GM12878 (cell line): ENCODE measurements around the gene METRNL. TPM values are rescaled to one million over a fixed set of nuclear protein-coding genes. Genes with fewer than 3 reads are reported as not detected.

Experiments
- ATAC-seq: fragments of 200-7000 bp; cut with Tn5 transposase; 3 replicates; pipeline ENCODE4 v1.9.1; 2020; ENCODE audit warnings: mild to moderate bottlenecking, moderate library complexity
- BruUV-seq: library from RNA; stranded (reverse); fragments of 400-500 nt; replicated peaks from 2 replicates; lab custom pipeline; 2021; lab: Mats Ljungman, UMichigan
- CTCF ChIA-PET: fragments of 300-600 bp; sonication (Branson Sonifier 250); formaldehyde crosslinking; extraction: SDS; loops from one replicate; lab custom pipeline; 2021; ENCODE audit warnings: inconsistent platforms; lab: Yijun Ruan, JAX
- POLR2A ChIA-PET: fragments of 350-600 bp; formaldehyde crosslinking; extraction: SDS; loops from one replicate; lab custom pipeline; 2021; ENCODE audit warnings: inconsistent platforms; lab: Charles Lee
- RAD21 ChIA-PET: fragments of 300-600 bp; sonication (Branson Sonifier 250); formaldehyde crosslinking; loops from one replicate; lab custom pipeline; 2023; ENCODE audit warnings: antibody characterized with exemption; ENCODE audit not compliant: unreplicated experiment; lab: Charles Lee
- SMC1A ChIA-PET: fragments of 300-600 bp; sonication (Branson Sonifier 250); formaldehyde crosslinking; loops from one replicate; lab custom pipeline; 2023; ENCODE audit not compliant: unreplicated experiment, uncharacterized antibody; lab: Charles Lee
- DNase-seq: peaks from one replicate; pipeline ENCODE4 v3.0.0-alpha.2; 2011; ENCODE audit warnings: low read depth, low spot score
- FAIRE-seq: peaks from 3 replicates; lab custom pipeline; 2011; peaks lifted over from hg19 to GRCh38; lab: Jason Lieb, UNC
- H2AFZ ChIP-seq: 2 replicates; pipeline ENCODE4 v1.6.0; 2011; ENCODE audit warnings: low read depth, low read length, control low read depth; ENCODE audit not compliant: control insufficient read depth
- H3K27ac ChIP-seq: 2 replicates; pipeline ENCODE4 v1.5.1; 2011; ENCODE audit warnings: control low read depth; ENCODE audit not compliant: control insufficient read depth, insufficient read depth
- H3K27me3 ChIP-seq, 2 experiments: replicated peaks in 1 of 2; 2 replicates each; pipeline versions ENCODE4 v1.6.0 to v1.6.1; 2011; ENCODE audit warnings: low read length in 1 of 2; ENCODE audit not compliant: control insufficient read depth in 2 of 2, insufficient read depth in 2 of 2
- H3K36me3 ChIP-seq, 2 experiments: 2 replicates each; pipeline ENCODE4 v1.5.1; 2011; ENCODE audit warnings: low read length in 1 of 2; ENCODE audit not compliant: control insufficient read depth in 2 of 2, insufficient read depth in 2 of 2
- H3K4me1 ChIP-seq: 2 replicates; pipeline ENCODE4 v1.6.1; 2011; ENCODE audit warnings: mild to moderate bottlenecking, low read length, moderate library complexity, mixed read lengths; ENCODE audit not compliant: control insufficient read depth, insufficient read depth
- H3K4me2 ChIP-seq: 2 replicates; pipeline ENCODE4 v1.6.0; 2011; ENCODE audit warnings: control low read depth; ENCODE audit not compliant: control insufficient read depth, insufficient read depth
- H3K4me3 ChIP-seq: fragments of 200-600 bp; sonication (generic); 2 replicates; pipeline ENCODE4 v1.5.1; 2016
- H3K79me2 ChIP-seq: 2 replicates; pipeline ENCODE4 v1.6.0; 2011; ENCODE audit warnings: low read length; ENCODE audit not compliant: control insufficient read depth, insufficient read depth
- H3K9ac ChIP-seq: 2 replicates; pipeline ENCODE4 v1.8.0; 2011; ENCODE audit warnings: low read length, control low read depth, mixed read lengths; ENCODE audit not compliant: control insufficient read depth, insufficient read depth
- H3K9me3 ChIP-seq: replicated peaks from 3 replicates; pipeline ENCODE4 v1.5.1; 2011; ENCODE audit warnings: mild to moderate bottlenecking, low read length; ENCODE audit not compliant: control insufficient read depth, insufficient read depth
- H4K20me1 ChIP-seq: 2 replicates; pipeline ENCODE4 v1.6.0; 2011; ENCODE audit not compliant: control insufficient read depth, insufficient read depth
- ATF2 ChIP-seq: IDR thresholded peaks from 2 replicates; pipeline ENCODE4 v1.6.1; 2012; ENCODE audit warnings: low read length, inconsistent platforms
- CBX3 ChIP-seq: fragments of 200-600 bp; sonication (generic); IDR thresholded peaks from 2 replicates; pipeline ENCODE4 v1.6.1; 2016; ENCODE audit warnings: low read depth, borderline replicate concordance
- CHD1 ChIP-seq: IDR thresholded peaks from 2 replicates; pipeline ENCODE4 v1.6.1; 2012; ENCODE audit warnings: low read depth, low read length, improper control_type of control experiment
- FOS ChIP-seq: IDR thresholded peaks from 3 replicates; pipeline ENCODE4 v1.6.1; 2011; ENCODE audit warnings: borderline replicate concordance; ENCODE audit not compliant: insufficient read length; ENCODE audit errors: extremely low read depth
- IKZF2 ChIP-seq, 2 experiments: fragments of 450-650 bp; IDR thresholded peaks; 2 replicates each; pipeline ENCODE4 v1.6.1; 2017; ENCODE audit warnings: mild to moderate bottlenecking in 2 of 2, moderate library complexity in 2 of 2
- JUND ChIP-seq: IDR thresholded peaks from 2 replicates; pipeline ENCODE4 v1.6.1; 2012; ENCODE audit warnings: low read depth, mild to moderate bottlenecking, low read length, improper control_type of control experiment, moderate library complexity
- KAT2A ChIP-seq: conservative IDR thresholded peaks from 2 replicates; pipeline ENCODE4 v1.6.1; 2011; ENCODE audit warnings: low read depth, low read length; ENCODE audit not compliant: control insufficient read depth
- NR2F1 ChIP-seq: fragments of 450-650 bp; conservative IDR thresholded peaks from 2 replicates; pipeline ENCODE4 v1.6.1; 2017; ENCODE audit warnings: mild to moderate bottlenecking
- POLR2AphosphoS5 ChIP-seq: IDR thresholded peaks from 2 replicates; pipeline ENCODE4 v1.6.1; 2011; ENCODE audit warnings: mild to moderate bottlenecking, low read length, inconsistent platforms
- RAD51 ChIP-seq: fragments of 450-650 bp; IDR thresholded peaks from 2 replicates; pipeline ENCODE4 v1.6.1; 2016; ENCODE audit warnings: moderate library complexity, mild to moderate bottlenecking, inconsistent platforms
- SIX5 ChIP-seq: IDR thresholded peaks from 2 replicates; pipeline ENCODE4 v1.6.1; 2011; ENCODE audit warnings: mild to moderate bottlenecking, low read depth, low read length, moderate library complexity; ENCODE audit not compliant: severe bottlenecking
- ZNF622 ChIP-seq: fragments of 450-650 bp; IDR thresholded peaks from 2 replicates; pipeline ENCODE4 v1.6.1; 2017; ENCODE audit warnings: mild to moderate bottlenecking, inconsistent platforms
- WGBS: methylation state at CpG from one replicate; pipeline ENCODE4 v1.1.6; 2016; ENCODE audit warnings: low lambda C conversion rate; ENCODE audit not compliant: insufficient replicate concordance, insufficient coverage; ENCODE audit errors: missing lambda C conversion rate; 5-methylcytosine and 5-hydroxymethylcytosine counted together
- in situ Hi-C: fragments of 300-500 bp; cut with MboI; formaldehyde crosslinking; loops from 9 replicates; pipeline ENCODE4 v1.14.3; 2018; ENCODE audit warnings: mixed read lengths
- intact Hi-C: fragments of 100-400 bp; cut with micrococcal nuclease; formaldehyde crosslinking; loops from one replicate; pipeline ENCODE4 v1.14.2; 2022; ENCODE audit not compliant: unreplicated experiment
- polyA plus RNA-seq, 11 experiments: library from polyadenylated mRNA; depleted of rRNA in 4 of 11; unstranded in 6 of 11; stranded (reverse) in 5 of 11; fragments of >200 nt; fragmentation: Nextera tagmentation in 4 of 11; fragmentation: Illumina TruSeq in 1 of 11; extraction: Ambion mirVana in 4 of 11; extraction: Trizol in 1 of 11; gene quantifications; 1 replicate in 1 of 11; 2 replicates in 10 of 11; pipeline versions ENCODE4 v1.2.1 to v1.2.3, GENCODE V29; 2011 to 2016; ENCODE audit warnings: inconsistent platforms in 2 of 11, missing spikeins in 2 of 11, low read depth in 1 of 11
- total RNA-seq, 4 experiments: library from RNA; depleted of rRNA in 3 of 4; stranded (reverse); fragments of >200 nt in 3 of 4; fragmentation: Illumina TruSeq in 1 of 4; extraction: Trizol in 1 of 4; gene quantifications; 2 replicates each; pipeline versions ENCODE4 v1.2.1 to v1.2.3, GENCODE V29; 2013 to 2021
- TF ChIP-seq, protein P1 (sequence below): IDR thresholded peaks from 2 replicates; pipeline ENCODE4 v1.6.1; 2012; ENCODE audit warnings: mild to moderate bottlenecking, low read depth, low read length
- TF ChIP-seq, protein P2 (sequence below): IDR thresholded peaks from 2 replicates; pipeline ENCODE4 v1.6.1; 2011; ENCODE audit warnings: borderline replicate concordance, low read depth, mild to moderate bottlenecking, moderate library complexity, low read length; ENCODE audit not compliant: insufficient read depth, poor library complexity, severe bottlenecking
- TF ChIP-seq, protein P3 (sequence below): fragments of 450-650 bp; IDR thresholded peaks from 2 replicates; pipeline ENCODE4 v1.6.1; 2016; ENCODE audit warnings: mild to moderate bottlenecking

Gene METRNL
- total and polyA plus RNA-seq, 10 of the 15 experiments (the other 5 are each of a cell fraction or from before 2014, with no cell fraction given): 0.05 to 3.7 (median 0.48) TPM; not detected in 2

GRCh38 chr17:83088451-83088850, 9.0 kb downstream of the METRNL start (continued):
- no peak for TF ChIP-seq CBX3

DNA sequence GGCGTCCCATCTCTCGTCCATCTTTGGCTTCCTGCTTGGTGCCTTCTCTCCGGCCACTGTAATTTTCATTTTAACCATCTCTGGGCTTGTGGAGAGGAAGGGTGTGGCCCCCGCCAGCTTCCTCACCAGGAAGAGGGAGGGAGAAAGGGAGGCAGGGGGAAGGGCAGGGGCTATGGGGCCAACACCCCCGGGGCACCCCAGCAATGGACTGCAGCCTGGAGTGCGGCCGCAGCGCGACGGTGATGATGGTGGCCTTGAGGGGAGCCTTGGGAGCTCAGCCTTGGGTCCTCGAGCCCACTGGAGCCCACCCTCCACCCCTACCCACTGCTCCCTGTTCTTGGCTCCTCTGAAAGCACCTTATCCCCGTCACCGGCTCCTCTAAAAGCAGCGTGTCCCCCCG, 9.5 kb downstream of the METRNL start:
- H3K36me3 ChIP-seq: no peaks in the 10 kb centered on the region
- no peak overlapping the region for H3K27ac ChIP-seq
- no peaks in the 10 kb centered on the region for H3K9me3 ChIP-seq
- RAD21 ChIA-PET: no interaction called here
- ATAC-seq: no peak
- TF ChIP-seq JUND: no peak
- TF ChIP-seq, protein P1, sequence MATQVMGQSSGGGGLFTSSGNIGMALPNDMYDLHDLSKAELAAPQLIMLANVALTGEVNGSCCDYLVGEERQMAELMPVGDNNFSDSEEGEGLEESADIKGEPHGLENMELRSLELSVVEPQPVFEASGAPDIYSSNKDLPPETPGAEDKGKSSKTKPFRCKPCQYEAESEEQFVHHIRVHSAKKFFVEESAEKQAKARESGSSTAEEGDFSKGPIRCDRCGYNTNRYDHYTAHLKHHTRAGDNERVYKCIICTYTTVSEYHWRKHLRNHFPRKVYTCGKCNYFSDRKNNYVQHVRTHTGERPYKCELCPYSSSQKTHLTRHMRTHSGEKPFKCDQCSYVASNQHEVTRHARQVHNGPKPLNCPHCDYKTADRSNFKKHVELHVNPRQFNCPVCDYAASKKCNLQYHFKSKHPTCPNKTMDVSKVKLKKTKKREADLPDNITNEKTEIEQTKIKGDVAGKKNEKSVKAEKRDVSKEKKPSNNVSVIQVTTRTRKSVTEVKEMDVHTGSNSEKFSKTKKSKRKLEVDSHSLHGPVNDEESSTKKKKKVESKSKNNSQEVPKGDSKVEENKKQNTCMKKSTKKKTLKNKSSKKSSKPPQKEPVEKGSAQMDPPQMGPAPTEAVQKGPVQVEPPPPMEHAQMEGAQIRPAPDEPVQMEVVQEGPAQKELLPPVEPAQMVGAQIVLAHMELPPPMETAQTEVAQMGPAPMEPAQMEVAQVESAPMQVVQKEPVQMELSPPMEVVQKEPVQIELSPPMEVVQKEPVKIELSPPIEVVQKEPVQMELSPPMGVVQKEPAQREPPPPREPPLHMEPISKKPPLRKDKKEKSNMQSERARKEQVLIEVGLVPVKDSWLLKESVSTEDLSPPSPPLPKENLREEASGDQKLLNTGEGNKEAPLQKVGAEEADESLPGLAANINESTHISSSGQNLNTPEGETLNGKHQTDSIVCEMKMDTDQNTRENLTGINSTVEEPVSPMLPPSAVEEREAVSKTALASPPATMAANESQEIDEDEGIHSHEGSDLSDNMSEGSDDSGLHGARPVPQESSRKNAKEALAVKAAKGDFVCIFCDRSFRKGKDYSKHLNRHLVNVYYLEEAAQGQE: no peak
- TF ChIP-seq POLR2AphosphoS5: no peak
- no peak for TF ChIP-seq RAD51
- TF ChIP-seq, protein P2, sequence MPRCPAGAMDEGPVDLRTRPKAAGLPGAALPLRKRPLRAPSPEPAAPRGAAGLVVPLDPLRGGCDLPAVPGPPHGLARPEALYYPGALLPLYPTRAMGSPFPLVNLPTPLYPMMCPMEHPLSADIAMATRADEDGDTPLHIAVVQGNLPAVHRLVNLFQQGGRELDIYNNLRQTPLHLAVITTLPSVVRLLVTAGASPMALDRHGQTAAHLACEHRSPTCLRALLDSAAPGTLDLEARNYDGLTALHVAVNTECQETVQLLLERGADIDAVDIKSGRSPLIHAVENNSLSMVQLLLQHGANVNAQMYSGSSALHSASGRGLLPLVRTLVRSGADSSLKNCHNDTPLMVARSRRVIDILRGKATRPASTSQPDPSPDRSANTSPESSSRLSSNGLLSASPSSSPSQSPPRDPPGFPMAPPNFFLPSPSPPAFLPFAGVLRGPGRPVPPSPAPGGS: no peak
- TF ChIP-seq ATF2: no peak
- no peak for TF ChIP-seq ZNF622
- TF ChIP-seq NR2F1: no peak
- no peak for TF ChIP-seq FOS
- TF ChIP-seq KAT2A: no peak
- no peak for TF ChIP-seq IKZF2 (IDR thresholded peaks at IDR 0.05)
- no peak for TF ChIP-seq CHD1
- TF ChIP-seq, protein P3, sequence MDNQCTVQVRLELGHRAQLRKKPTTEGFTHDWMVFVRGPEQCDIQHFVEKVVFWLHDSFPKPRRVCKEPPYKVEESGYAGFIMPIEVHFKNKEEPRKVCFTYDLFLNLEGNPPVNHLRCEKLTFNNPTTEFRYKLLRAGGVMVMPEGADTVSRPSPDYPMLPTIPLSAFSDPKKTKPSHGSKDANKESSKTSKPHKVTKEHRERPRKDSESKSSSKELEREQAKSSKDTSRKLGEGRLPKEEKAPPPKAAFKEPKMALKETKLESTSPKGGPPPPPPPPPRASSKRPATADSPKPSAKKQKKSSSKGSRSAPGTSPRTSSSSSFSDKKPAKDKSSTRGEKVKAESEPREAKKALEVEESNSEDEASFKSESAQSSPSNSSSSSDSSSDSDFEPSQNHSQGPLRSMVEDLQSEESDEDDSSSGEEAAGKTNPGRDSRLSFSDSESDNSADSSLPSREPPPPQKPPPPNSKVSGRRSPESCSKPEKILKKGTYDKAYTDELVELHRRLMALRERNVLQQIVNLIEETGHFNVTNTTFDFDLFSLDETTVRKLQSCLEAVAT: no peak
- TF ChIP-seq SIX5: no peak
- TF ChIP-seq, all 136 proteins: peak for 0
- WGBS: 45% methylated on average over 10 of the region's 15 CpGs
- ChIA-PET CTCF (no interaction called here), SMC1A (no interaction called here), POLR2A (no interaction called here)
- no peak for FAIRE-seq
- H3K4me1 ChIP-seq: no peaks in the 10 kb centered on the region
- H4K20me1 ChIP-seq: no peaks in the 10 kb centered on the region
- BruUV-seq: no TSS peak
- H3K79me2 ChIP-seq: no peaks in the 10 kb centered on the region
- intact Hi-C loops (no loop called here), in situ Hi-C loops (no loop called here)
- no peak overlapping the region for H2AFZ ChIP-seq
- no peaks in the 10 kb centered on the region for H3K27me3 ChIP-seq
- no peak overlapping the region for H3K4me3 ChIP-seq
- no peak overlapping the region for H3K9ac ChIP-seq
- no peak for DNase-seq
- no peak overlapping the region for H3K4me2 ChIP-seq
